HG03439 (cell line): Measurements from ENCODE around the gene TFEB.

Experiments
- ATAC-seq: cut with Tn5 transposase; IDR thresholded peaks from one replicate; pipeline ENCODE4 v1.9.1; 2021; ENCODE audit warnings: mild to moderate bottlenecking, moderate library complexity; ENCODE audit not compliant: unreplicated experiment

Gene TFEB

DNA sequence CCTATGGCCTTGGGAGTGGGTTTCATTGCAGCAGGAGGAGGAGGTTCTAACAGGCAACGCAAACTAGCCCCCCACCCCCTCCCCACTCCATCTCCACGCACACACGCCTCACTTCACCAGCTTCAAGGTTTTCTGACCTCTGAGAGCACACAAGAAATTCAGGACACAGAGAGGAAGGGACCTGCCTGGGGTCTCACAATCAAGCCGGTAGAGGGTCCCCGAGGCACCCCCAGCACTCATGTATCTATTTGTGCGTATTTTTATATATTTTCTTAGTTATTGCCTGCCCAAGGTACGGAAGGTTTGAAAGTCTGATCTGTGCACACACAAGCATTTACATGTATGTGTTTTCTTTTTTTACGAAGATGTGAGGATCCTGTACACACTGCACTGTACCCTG is 80.2 kb downstream of the TFEB start:
- no peak for ATAC-seq

DNA sequence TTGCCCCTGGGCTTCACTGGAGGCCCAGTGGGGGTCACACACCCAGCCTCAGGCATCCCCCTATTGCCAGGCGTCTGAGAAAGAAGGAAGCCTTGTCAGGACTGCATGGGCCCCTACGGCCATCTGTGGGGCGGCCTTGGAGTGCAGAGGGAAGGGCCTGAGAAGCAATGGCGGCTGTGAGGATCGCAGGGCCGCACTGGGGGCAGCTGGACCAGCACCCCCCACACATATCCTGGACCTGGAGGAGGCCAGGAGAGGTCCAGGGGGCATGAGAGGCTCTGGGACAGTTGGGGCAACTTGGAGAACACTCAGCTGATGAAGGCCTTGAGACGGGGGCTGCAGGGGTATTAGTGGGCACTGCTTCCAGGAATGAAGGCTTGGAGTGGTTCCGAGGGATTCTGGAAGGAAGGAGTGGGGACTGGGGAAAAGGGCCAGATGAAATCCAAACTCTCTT is 80.7 kb downstream of the TFEB start:
- no peak for ATAC-seq

DNA sequence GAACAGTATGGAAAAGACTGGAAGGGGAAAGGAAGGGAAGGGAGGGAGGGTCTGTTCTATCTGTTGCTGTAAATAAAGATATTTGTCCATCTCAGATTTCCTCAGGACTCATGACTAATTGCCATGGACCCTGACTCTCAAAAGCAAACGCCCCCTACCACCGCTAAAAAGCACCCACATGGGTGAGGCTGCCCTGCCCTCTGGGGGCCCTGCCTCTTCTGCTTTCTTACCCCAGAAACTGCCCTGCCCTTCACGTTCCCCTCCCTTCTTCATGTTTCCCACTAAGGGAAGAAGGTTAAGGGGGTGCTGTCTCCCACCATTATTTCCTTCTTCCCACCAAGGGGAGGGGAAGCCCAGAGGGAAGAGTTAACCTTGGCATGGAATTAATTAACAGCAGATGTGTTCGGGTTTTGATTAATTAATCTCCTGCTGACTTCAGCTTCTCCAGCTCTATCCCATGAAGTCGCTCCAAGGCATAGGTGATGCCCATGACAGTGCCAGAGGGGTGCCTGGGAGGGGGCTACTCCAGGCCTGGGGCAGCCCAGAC is 81.2 kb downstream of the TFEB start:
- no peak for ATAC-seq

DNA sequence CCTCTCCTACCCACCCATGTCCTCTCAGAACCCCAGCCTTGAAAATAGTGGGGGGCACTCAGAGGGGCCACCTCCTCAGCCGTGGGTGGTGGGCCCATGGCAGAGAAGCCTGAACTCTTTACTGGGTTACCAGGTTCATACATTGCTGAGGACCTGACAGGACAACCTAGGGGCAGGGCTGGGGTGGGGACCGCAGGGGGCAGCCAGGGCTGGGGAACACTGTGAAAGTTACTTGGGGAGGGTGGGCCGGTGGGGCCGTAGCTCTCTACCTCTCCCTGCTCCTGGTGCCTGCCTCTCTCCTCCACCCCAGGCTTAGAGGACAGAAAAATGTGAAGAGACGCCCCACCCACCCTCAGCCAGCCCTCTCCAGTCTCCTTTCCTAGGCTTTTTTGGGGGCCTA is 81.7 kb downstream of the TFEB start:
- no peak for ATAC-seq

DNA sequence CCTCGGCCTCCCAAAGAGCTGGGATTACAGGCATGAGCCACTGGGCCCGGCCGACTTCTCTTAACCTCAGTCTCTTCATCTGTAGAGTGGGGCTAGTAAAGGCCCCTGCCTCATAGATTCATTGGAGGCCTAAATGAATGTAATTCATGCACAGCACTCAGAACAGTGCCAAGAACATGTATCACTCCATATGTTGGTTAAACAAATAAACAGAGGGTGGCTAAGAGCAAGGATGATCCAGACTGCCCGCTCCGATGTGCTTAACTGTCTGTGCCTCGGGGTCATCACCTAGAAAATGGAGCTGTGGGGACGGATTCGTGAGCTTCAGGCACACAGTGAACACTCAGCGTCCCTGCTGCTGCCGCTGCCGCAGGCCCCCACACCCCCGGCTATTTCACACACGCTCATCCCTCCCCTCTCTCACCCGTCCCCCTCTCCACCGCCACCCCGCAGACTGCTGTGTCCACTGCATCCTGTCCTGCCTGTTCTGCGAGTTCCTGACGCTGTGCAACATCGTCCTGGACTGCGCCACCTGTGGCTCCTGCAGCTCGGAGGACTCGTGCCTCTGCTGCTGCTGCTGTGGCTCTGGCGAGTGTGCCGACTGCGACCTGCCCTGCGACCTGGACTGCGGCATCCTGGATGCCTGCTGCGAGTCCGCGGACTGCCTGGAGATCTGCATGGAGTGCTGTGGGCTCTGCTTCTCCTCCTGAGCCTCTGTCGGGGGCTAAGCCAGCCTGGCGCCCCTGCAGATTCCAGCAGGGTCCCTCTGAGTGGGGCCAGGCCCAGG is 82.3 kb downstream of the TFEB start:
- ATAC-seq: no peak

DNA sequence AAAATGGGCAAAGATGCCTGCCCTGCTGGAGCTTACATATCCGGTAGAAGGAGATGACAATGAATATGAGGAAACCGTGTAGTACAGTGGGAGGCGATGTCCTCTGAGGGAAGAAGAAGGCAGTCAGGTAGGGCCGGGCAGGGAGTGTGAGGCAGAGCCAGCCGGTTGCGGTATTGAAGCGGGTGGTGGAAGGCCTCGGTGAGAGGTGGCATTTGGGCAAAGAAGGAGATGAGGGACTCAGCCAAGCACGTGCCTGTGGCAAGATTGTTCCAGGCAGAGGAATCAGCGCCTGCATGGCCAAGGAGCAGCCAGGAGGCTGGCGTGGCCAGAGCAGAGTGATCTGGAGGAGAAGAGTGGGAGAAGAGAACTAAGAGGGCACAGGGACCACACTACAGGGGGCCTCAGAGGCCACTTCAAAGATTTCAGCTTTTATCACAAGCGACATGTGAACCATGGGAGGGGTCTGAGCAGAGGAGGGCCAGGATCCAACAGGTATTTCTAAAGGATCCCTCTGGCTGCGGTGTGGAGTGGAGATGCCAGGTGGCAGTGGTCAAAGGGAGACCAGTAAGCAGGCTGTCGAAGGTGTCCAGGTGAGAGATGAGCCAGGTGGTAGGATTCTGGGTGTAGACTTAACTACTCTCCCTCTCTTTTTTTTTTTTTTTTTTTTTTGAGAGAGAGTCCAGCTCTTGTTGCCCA is 83.3 kb downstream of the TFEB start:
- no peak for ATAC-seq

DNA sequence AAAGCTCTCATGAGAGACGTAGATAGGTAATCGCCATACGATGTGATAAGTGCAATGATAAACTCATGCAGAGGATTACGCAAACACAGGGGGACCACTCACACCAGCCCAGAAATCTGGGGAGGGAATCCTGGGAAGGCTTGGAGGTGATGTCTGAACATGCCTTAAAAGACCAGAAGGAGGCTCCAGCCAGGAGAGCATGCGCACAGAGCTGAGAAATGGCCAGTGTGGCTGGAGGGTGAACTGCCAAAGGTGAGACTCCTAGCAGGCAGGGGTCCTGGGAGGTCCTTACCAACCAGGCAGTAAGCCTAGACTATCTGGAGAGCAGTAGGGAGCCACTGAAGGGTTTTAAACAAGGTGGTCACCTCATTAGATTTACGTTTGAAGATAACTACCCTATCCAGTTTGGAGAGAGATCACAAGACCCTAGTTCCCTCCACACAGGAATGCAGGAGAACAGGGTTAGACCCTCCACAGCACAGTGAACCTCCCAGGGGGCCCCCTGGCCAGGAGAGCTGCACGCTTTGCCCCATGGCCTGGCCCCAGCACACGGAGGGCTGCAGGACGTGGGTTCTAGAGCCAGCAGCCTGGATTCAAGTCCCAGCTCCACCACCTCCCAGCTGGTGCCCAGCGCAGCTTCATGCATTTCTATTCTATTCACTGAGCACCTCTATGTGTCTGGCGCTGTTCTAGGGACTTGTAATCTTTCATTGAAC is 84.0 kb downstream of the TFEB start:
- no peak for ATAC-seq

DNA sequence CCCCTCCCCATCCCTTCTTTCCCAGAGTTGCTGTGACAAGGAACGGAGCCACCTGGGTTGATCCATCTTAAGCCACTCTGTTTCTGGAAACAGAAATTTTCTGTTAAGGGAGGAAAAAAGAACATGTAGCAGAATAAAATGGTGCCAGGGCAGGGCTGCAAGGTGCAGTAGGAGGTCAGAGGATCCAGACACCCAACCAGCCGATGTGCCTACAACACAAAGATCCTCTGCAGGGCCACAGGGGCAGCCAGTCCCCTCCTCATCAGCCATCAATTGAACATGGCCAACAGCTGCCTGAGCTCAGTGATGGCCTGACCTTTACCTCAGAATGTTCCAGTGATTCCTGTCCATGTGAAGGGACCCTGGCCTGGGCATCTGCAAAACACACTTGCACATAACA is 85.3 kb downstream of the TFEB start:
- no peak for ATAC-seq

DNA sequence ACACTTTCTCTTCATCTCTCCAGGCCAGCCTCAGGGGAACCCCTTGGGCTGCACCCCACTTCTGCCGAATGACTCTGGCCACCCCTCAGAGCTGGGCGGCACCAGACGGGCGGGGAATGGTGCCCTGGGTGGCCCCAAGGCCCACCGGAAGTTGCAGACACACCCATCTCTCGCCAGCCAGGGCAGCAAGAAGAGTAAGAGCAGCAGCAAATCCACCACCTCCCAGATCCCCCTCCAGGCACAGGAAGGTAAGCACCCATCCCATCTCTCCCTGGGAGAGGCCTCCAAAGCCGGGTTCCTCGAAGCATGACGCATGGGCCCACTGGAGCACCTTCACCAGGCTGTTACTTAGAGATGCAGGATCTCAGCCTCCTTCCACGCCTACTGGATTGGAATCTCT is 85.8 kb downstream of the TFEB start:
- ATAC-seq: no peak

DNA sequence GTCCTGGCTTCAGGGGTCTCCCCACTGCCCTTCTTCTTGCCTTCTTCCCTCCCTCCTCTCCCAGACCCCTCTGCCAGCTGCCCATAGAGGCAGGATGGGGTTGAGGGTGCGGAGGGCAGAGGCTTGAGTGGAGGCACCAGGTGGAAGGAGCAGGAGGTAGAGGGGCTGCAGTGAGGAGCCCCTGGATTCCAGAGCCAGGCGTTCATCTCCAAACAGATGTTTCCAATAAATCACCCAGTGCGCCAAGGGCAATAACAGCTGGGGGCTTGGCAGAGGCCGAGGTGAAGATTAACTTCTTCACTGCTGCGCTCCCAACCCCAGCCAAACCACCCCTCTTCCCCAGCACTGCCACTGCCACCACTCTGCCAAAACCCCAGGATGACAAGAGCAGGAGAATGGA is 86.5 kb downstream of the TFEB start:
- ATAC-seq: no peak

DNA sequence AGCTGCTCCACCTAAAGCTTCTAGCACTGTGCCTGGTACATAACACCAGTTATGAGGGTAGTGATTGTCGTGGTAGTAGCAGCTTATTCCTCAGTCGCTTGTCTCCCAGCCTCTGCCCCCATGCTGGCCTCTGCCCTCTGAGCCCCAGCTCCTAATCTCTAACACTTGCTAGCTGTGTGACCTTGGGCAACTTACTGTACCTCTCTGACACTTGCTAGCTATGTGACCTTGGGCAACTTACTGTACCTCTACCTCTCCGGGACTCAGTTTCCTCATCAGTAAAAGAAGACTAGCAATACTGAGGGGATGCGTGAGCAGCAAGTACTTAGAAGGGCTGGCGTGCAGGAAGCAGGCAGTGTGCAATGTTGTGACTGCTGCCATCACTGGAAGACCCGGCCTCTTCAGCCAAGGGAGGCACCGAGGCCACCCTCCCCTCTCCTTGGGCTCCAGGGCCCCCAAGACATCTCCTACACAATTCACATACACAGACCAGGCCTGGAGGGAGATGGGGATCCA is 87.3 kb downstream of the TFEB start:
- ATAC-seq: no peak

DNA sequence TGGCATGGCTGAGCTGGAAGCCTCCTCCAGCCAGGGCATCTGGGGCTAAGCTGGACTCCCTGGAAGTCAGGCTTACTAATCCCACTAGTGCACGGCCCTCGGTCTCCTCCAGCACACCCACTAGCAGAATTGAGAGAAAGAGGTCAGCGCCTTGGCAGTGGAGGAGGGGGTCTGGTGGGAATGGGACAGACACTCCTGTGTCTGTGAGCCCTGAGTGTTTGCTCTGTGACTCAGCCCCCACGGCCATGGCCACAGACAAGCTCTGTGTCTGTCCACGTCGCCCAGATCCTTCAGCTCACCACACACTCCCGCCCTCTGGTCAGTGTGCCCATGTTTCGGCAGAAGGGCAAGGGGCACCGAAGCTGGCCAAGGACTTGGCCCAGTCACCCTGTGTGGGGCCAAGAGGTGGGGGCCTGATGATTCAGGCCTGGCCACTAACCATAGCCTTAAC is 88.3 kb downstream of the TFEB start:
- no peak for ATAC-seq

DNA sequence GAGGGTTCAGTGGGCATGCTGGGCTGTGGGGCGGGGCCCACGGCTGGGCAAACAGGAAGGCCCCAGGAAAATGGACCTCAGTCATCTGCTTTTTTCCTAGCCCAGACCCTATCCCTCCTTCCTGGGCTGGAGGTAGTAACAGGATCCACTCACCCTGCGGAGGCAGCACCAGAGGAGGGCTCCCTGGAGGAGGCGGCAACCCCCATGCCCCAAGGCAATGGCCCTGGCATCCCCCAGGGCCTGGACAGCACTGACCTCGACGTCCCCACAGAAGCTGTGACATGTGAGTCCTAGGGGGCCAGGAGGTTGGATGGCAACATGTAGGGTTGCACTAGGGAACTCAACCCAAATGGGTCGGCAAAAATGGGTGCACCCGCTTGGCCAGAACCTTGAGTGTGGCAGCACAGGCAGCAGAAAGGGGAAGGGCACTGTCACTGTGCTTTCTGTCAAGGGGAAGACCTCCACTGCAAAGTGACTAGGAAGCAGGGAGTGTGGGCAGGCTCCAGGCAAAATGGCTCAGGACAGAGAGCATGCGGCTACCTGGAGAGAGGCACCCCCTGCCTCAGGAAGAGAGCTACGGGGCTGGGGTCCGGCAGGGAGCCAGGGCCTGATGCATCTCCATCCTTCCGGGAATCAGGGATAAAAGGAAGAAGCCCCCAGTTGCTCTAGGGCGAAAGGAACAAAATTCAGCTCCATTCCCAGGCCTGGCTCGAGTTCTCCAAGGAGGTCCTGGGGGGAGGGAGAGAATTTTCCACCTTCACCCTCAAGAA is 89.2 kb downstream of the TFEB start:
- no peak for ATAC-seq

DNA sequence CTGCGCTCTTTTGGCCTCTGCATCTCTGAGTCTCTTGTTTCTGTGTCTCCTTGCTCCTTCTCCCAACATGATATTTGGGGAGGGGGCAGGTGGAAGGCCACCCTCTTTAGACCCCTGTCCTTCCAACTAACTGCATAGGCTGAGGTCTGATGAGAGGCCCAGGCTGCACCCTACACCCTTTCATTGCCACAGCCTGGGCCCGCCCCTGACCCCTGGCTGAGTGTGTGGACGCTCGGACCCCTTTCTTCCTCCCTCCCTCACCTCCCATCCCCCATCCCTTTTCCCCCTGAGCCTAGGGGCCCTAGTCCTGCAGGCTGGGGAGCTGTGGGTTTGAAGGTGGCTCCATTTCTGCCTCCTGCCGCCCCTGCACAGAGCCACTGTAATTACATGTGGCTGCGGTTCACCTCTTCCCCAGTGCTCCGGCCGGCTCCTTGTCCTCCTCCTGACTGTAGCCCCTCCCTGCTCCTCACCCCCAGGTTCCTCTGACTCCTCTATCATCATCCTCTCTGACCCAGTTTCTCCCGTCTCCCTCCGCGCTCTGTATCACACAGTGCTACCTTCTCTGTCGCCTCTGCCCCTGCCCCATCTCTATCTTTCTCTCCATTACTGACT is 90.3 kb downstream of the TFEB start:
- ATAC-seq: no peak

DNA sequence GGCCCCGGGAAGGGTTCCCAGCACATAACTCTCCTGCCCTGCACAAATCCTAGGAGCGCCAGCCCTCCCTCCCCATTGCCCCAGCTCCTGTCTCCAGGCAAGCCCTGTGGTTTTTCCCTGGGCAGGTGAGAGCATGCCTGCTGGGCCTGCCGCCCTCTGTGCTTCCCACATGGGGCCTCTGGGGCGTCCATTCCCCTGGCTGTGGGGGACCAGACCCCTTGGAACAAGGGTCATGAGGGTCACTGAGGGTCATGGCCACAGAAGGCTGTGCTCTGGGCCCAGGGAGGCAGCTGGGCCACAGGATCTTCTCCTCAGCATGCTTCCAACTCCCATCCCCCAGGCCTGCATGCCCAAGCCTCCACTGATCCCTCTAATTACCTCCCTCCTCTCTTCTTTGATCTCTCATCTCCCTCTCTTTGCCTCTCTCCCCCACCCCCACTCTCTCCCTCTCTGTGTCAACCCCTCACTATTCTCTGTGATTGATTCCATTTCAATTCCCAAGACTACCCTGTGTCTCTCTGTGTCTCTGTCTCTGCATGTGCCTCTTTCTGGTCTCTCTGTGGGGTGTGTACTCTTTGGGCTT is 91.0 kb downstream of the TFEB start:
- ATAC-seq: no peak

DNA sequence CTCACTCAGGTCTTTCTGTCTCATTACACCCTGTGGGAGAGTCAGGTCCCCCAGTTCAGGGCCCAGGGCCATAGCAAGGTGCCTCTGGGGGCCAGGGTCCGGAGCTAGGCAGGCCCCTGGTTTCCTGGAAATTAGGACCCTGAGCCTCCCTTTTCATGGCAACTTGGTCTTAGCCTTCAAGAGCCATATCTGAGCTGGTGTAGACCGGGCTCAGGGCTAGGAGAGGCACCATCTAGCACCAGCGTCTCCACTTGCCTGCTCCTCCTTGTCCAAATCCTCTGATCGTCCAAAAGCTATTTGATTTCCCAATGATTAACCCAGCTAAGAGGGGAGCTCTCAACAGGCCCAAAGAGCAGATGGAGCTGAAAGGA is 91.5 kb downstream of the TFEB start:
- ATAC-seq: no peak

DNA sequence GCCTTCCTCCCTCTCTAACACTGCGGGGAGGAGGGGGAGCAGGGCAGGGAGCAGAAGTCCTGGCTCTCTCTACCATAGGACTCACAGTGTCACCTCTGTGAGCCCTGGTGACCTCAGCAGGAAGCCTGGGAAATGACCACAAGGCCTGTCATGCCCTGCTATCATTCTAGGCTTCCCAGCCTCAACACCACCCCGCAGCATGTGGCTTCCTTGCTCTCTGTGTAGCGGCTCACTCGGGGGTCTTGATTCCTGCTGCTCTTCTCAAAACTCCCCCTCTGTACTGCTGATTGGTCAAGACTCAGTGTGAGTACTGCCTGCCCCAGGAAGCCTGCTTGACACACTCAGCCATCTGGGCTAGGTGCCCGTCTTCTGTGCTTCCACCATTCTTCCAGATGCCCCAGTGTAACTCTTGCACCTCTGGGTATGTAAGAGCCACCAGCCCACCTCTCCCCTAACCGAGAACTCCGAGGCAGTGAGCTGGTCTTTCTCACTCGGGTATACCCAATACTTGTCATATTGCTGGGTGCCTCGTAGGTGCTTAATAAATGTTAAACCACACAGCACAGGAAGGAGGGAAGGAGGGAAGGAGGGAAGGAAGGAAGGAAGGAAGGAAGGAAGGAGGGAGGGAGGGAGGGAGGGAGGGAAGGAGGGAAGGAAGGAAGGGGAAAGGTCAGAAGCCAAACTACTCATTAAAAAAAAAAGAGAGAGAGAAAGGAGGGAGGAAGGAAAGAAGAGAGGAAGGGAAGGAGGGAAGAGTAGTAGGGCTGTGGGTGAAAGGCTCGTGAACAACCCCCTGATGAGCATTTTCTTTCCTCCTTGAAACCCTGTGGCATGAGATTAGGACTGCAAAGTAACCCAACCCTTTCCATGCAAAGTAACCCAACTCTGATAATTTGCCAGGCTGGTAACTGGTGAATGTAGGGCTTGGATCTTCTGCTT is 92.2 kb downstream of the TFEB start:
- ATAC-seq: no peak

DNA sequence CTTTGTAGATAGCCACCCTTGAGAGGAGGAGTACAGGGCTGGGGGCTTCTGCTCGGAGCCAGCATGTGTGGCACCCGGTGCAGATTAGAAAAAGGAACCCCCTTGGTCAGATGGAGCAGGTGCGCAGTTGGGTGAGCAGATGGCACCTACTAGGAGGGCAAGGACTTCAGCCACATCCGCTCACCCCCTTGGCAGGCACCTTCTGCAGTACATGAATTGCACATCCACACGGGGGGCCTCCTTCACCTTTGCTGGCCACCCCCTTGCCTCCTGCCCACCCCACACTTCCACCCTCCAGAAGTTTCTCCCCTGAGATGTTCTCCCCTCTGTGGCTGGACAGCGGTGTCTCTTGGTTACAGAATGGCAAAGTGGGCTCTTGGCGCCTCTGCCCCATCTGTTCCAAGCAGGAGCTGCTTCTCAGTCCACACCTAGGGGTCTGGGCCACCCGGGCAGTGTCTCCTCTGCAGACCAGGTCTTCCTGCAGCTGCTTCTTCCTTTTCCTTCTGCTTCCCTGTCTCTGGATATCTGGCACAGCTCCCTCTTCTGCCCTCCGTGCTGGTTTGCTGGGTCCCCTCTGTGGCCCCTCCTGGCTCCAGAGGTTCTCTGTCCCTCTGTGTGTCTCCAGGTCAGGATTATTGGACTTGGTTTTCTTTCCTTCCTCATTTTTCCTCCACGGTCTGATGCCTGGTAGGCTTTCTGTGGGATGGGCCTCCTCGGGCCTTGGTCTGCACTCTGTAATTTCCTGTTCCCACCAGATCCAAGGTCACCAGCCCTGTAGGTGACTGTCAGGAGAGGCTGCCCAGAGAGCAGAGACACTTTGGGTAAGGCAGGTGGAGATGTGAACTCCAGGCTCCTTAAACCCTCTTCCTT is 93.1 kb downstream of the TFEB start:
- ATAC-seq: no peak
